ENCODE measurements around the gene BAZ2A.

GRCh38 chr12:56590237-56590830 lies 39.8 kb downstream of the BAZ2A start:
- TF ChIP-seq GATA2 (IDR thresholded peaks at IDR 0.05; ENCODE audit: low read depth, low read length) (no peak), GATA3 (IDR thresholded peaks at IDR 0.05; ENCODE audit: low read depth, low read length) (no peak)

Data from SH-SY5Y (cell line).